Dermis microvascular lymphatic vessel endothelial cell (primary cell): Measurements from ENCODE around the gene YOD1. TPM values are rescaled to one million over a fixed set of nuclear protein-coding genes. Genes with fewer than 3 reads are reported as not detected.

Experiments used
- DNase-seq, 2 donors: peaks; one replicate each; pipeline versions ENCODE4 v3.0.0 to v3.0.0-alpha.2; 2010; ENCODE audit warnings: low read depth in 2 of 2
- total RNA-seq: library from RNA; depleted of rRNA; stranded (reverse); fragments of >200 nt; gene quantifications from 2 replicates; pipeline ENCODE4 v1.2.1, GENCODE V29; 2014

The YOD1 gene
- total RNA-seq, 1 donor from 2014 or later: 5.1 TPM

DNA sequence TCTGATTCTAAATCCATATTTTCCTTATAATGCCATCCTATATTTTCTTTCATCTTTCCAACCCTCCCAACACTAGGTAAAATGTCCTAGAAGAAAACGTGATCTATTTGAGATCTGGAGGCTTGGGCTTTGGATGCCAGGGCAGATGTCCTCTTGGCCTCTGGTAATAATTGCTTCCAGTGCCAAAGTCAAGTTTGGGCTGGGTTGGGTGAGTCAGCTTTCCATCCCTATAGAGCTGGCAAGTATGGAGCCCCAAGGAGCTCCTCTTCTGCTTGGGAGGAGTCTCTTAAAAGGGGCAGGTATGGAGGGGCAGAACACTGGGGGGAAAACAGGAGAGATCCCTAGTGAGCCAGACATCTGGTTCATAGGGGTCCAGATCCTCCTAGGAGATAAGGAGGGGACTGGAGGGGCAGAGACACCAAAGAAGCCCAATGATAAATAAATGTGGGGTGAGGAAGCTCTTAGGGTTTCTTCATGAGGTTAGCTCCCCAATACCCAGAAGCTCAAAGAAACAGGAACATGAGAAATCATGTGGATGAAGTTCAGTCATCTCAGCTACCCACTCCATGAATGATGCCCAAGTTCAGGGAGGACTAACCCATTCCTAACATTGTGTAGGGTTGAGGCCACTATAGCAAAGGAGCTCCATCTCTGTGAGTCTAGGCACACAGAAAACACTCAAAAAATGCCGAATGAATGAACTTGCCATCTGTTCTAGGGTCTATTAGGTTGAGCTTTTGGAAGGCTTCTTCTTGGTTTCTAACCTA is 21.9 kb downstream of the YOD1 start:
- DNase-seq: no peak

DNA sequence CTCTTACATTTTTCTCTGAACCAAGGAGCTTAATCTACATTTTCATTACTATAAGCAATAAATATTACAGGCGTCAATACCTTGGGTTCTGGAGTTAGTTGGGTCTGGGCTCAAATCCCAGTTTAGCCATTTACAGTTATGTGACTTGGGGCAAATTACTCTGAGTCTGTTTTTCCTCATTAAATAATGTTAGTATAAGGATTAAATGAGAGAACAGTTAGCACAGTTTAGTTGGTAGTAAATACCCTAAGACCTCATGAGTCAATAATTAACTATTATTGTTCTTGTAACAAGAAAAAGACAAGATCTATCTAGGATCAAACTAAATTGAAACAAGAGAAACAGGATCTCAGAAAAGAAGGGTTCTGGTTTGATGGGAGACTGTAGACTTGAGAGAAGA is 23.1 kb downstream of the YOD1 start:
- no peak for DNase-seq

DNA sequence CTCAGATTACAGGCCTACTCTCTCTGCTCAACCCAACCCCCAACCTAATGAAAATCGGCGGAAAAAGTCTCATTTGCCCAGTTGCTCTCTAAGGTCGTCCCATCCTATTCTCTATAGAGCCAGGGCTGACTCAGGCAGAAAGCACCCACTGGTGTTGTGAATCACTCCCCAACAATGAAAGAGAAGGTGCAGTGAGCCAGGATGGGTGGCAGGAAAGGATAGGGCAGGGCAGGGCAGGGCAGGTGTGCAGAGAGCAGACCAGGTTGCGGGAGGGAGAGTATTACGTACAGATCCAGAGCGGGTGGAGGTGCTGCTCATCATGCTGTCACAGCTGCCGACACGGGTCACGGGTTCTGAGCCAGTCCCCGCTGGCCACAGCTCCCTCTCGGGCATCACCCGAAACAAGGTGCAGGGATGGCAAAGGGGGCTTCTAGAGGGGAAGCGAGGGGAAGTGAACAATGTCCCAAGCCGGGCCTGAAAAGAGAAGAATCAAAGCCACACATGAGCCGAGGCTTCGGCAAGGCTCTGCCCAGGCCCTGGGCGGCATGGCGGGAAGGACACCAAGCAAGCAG is 23.7 kb downstream of the YOD1 start:
- DNase-seq: no peak

DNA sequence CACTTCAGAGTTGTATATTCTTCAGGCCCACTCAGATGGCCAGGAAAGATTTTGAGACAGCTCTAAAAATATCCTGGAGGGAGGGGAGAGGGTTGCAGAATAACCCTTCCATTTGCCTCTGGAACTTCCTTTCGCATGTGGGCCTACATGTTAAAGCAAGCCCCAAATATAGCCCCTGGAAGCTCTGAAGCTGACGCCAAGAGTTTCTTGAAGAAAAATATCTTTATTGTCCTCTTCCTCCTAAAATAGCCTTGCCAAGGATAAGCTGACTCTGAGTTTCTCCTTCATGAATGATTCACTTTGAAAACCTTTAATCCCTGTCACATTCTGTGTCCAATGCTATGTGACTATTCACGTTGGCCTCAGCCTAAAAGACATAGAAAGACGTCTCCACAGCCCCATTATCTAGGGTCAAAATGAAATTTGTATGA is 24.9 kb downstream of the YOD1 start:
- DNase-seq: no peak

DNA sequence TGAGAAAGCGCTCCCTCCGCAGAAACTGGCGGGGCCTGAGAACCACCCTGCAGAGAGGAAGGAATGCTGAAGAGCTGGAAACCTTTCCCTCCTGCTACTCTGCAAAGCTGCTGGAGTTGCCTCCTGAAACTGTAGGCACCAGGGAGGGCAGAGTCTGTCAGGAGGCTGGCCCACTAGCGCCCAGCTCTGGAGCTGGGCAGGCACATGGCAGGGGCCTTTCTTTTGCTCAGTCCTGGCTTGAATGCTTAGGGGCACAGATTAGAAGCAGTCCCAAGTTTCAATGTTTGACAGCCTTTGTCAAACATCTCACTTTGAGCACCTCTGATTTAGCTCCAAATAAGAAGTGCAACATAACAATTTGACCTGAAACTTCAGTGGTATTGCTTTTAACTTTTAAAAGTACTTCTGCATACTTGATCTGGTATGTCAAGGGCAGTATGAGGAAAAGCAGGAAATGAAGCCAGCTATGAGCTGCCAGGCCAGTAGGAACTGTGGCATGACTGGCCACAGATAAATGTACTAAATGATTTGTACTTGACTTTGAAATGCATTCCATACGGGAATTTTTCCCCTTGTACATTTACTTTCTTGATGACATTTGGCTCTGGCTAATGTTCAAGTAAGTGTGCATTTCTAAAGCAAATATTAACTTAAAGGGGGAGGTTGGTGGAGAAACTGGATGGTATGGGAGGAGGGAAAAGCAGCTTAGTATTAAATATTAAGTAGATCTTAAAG is 25.7 kb downstream of the YOD1 start:
- DNase-seq: no peak

DNA sequence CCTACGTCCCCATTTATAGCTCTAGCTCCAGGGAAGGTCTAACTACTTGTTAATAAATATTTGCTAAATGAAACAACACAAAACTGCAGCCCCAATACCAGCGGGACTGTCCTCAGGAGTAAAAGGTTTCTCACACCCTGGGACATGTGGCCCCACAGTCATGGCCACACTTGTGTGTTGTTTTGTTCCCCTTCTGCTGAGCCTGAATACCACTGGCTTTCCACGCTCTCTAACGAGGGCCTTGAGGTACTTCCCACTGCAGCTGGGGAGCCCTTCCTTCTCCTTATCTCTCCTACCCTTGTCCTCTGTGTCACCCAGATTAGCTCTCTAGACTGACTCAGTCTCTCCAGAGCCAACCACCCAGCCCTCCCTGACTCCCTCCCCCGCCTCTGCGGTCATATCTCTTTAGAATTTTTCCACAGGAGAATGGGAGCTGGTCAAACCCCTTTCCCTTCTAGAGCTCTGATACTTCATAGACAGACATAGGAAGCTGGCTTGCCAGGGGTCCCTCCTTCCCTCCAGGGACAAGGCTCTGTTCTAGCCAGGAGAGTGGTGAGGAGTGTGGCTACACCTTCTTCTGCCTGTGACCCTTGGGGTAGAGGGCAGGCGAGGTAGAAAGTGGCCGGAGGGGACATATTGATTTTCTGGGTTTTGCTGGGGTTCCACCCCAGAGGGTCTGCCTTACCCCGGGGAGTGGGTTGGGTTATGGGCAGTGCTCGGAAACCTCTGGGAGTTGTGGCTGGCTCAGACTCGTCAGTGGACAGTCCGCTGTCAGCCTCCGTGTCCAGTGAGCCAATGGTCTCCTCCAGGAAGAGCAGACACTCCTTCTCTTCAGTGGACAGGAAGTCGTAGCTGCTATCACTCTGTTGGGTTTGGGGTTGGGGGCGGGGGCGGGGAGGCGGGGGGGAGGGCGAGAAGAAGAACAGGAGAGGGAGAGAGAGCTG is 26.5 kb downstream of the YOD1 start:
- no peak for DNase-seq

DNA sequence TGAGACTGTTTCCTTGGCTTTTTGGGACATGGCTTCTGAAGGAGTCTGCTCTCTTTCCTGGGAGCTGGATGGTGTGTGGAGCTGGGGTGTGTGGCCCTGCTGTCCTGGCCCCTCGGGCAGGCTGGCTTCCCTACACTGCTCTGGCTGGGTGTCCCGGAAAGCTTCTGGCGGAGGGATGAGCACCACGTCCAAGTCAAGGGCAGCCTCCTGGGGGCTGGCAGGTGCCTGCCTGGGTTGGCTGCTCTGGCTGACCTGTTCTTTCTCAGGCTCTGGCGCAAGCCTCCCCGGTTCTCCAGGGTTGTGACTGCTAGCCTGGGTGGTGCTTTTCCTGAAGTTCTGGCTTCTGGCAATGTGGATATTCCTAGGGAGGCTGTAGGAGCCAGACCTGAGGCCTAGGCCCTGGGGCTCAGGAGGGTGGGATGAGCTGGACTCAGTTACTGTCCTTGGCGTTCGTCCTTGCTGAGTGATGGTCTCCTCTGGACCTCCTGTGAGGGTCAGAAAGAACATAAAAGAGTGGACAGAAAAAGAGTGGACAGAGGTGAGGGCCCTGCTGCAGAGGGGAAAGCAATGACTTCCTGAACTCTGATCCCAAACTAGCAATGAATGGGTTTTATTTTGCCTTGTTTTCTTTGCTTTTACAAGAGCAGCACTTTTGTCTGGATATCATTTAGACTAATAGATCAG is 27.9 kb downstream of the YOD1 start:
- no peak for DNase-seq

DNA sequence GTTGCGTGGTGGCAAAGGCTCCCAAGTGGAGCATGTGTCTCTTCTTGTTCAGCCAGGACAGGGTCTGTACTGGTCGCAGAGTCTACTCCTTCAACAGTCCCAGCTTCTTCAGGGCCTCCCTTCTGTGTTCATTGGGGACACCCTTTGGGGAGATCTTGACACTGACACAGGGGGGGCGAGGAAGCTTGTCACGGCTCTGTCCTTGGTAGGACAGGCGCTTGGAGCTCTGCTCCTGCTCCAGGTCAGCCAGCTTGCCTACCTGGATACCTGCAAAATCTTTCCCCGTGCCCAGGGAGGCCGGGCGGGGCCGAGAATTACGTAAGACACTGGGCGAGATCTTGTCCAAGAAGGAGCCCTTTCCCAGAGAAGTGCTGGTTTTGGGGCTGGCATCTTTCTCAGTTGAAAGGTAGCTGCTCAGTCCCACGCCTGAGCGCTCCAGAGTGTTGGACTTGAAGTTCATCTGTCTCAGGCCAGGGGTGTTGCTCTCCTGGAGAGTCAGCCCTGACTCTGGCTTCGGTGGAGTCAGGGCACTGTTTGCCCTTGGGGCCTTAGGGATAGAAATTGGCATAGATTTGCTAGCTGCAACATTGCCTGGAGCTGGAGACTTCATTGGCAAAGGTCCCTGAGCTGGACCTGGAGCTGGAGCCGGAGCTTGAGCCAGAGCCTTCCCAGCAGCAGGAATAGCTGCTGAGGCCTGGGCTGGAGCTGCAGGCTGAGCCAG is 29.0 kb downstream of the YOD1 start:
- no peak for DNase-seq

DNA sequence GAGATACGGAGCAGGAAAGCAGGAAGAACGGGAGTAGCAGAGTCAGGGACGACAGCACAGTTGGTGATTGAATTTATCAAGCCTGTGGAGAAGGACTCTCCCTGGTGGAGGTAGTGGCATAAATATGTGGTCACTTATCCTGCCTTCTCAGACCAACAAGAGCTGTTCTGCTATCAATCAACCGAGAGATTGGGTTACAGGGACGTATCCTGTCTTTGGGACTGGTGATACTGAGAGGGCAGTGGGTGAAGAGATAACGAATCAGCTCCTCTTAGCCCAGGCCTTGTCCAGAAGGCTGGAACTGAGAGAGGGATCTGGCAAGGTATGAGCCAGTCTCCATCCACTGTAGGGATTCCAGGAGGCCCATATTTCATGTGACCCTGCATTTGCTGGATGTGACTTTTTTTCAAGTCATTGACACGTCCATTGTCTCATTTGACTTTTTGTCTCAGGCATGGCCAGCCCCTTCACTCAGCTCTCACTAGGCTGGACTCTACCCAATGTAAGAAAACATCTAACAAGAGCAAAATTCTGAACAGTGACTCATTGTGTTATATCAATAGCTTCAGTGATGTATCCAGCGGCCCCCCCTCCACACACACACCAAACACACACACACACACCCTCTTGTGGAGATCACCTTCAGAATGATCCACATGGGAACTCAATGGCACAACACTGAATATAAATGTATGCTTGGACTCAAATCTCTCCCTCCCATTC is 29.7 kb downstream of the YOD1 start:
- no peak for DNase-seq

DNA sequence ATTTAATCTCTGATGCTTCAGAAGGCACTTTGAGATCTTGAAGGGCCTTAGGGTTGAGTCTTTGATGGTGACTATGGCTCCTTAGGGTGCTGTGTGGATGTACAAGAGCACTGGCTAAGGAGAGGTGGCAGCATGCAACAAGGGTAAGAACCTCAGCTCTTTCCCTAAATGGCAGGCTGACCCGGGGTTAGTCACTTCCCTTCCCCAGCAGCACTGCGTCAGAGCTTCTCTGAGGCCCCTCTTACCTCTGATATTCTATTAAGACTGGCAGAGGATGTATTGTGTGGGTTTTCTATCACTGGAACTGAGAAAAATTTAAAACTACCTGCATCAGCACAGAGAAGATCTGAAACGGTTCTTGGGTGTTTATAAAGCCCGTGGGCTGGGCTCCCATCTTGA is 30.3 kb downstream of the YOD1 start:
- no peak for DNase-seq

DNA sequence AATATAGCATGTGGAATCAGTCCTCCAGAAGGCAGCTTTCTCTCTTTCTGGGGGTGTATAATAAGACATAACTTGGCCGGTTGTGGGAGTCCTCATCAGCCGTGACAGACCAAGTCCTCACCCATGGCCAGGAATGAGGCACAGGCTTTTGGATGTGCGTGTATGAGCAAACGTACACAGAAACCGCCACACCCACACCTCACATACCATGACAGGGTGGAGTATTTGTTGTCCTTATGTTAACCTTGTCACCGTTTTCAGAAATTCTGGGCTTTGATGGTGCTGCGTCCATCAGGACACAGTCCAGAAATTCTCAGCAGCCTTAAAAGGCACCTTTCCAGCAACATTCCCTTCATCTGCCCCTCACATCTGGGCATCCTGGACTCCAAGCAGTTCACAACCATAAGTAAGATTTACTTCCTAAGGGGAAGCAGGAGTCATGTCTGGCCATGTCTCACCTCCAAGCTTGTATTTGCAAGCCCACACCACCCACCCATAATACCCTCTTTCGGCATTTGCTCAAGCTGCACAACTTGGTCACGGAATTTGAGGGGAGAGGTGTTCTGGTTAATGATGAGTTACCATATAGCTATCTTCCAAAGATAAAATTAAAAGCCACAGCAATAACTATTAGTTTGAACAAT is 30.8 kb downstream of the YOD1 start:
- no peak for DNase-seq

DNA sequence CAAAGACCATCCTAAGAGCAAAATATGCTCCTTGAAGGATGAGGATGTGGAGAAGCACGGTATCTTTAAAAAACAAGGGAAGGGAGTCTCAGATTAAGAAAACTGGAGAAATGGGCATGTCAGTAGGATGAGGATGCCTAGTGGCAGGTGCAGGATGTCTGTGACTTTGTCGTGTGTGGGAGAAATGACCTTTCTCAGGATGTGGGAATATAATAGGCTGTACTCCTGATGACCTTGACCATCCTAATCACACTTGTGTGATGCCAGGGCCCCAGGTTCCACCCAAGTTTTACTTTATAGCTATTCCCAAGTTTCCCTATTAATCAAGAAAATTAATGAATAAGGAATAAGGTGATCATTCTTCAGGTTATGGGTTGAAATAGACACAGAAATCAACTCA is 31.3 kb downstream of the YOD1 start:
- DNase-seq: no peak

DNA sequence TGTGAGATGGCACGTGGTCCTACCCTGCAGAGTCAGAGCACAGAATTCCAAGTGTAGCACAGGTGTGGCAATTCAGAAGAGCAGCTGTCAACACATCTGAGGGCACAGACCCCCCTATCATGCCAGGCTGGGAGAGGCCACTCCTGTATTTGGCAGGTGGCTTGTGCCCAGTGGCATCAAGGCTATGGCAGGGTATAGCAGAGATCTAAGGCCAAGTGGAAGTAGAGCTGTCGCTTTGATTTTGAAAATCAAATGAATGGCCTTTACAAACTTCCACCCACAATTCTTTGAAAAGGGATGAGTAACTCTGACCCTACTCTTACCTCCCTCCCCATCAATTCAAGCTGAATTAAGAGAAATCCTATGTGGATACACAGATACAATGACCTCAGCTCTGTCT is 31.8 kb downstream of the YOD1 start:
- DNase-seq: no peak

DNA sequence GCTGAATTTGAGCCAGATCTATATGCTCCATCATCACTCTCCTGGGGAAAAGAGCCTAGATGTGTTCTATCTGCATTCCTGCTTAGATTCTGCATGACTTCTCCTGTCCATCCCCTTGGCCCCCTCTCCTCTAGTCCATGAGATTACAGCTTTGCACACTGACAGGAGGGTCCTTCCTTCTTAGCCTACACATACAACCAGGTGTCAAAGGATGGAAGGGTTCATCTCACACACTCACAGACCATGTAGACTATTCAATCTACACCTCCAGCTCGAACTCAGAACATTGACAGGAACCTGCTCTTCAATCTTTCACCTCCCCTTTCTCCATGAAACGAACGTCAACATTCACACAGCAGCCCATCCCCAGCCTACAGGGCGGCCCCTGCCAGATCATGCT is 32.3 kb downstream of the YOD1 start:
- no peak for DNase-seq

DNA sequence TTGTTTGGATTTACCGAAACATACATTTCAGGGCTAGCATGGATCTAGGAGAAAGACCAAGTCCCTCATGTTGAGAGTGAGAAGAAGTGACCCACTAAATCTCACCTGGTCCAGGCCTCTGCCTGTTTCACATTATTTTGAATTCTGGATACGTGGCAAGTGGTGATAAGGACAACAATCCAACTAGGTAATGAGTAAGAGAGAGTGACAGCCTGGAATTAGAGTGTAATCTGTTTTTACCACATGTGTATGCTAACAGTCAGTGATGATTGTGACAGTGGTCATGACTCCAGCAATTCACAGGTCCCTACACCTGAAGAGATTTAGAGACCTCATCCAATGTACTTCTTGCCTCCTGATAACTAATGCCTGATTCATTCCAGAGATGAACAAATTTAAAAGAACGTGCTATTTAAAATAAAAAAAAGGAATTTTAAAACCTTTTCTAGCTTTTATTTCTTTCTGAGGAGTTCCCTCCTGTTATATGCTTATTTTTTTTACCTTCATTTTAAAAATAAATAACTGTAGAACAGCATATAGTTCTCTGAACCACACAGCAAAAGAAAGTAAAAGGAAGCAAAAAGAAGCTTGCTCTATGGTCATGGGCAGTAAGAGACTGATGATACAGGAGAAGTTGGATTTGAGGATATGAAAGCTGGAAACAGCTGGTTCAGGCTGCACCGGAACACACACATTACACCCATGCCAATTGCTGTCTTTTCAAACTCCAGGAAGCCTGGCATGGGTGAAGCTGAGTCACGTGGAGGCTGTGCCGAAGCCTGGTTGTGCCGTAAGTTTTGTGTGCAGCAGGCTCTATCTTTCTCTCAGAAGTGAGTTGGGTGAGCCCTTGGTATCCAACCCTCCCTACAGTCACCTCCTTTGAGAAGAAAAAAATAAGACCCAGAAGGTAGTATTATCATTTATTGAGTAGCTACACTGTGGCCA is 33.1 kb downstream of the YOD1 start:
- no peak for DNase-seq

DNA sequence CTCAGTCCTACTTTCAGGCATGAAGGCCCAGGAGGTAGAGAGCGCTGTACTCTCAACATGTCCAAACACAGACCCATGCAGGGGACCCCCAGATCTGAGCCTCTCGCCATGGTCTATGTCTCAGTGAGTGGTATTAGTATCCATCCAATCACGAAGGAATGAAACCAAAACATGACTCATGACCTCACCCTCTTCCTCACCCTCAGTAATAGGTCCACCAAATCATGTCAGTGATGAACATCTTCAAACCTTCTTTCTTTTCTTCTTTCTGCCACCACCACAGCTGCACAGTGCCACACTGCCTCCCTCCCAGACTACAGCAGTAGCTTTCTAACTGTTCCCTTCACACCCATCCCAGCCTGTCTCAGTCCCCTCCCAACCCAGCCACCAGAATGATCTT is 35.2 kb downstream of the YOD1 start:
- DNase-seq: no peak

DNA sequence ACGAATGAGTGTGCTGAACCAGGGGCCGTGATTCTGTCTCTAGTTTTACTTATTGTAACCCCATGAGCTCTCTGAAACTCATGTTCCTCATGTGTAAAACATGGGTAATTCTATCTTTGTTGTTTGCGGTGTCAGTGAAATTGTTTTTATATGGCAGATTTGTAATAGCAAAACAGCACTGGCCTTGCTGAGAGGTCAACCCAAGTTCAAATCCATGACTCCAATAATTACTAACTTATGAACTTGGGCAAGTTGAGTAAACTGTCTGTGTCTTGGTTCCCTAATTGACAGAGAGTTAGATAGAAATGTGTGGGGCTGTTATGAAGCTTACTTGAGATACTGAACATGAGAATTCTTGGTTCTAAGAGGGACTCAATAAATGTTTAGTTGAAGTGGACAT is 36.3 kb downstream of the YOD1 start:
- DNase-seq: no peak
